ENCODE measurements around the gene PRIMA1. TPM values are rescaled to one million over a fixed set of nuclear protein-coding genes. Genes with fewer than 3 reads are reported as not detected.

Gene PRIMA1
- total and polyA plus RNA-seq, 9 of the 15 experiments (the other 6 are each of a cell fraction or from before 2014, with no cell fraction given), result not detected

Other genes starting within 250 kb of the PRIMA1 start
- not detected in 2 replicates for gene FAM181A, start 138.9 kb upstream of the PRIMA1 start, total RNA-seq (2014; rRNA removed)
- not detected in 2 replicates for gene FAM181A, start 138.9 kb upstream of the PRIMA1 start, total RNA-seq (2014; rRNA removed; fragmentation: Illumina TruSeq; extraction: Trizol)
- not detected in 2 replicates for gene FAM181A, start 138.9 kb upstream of the PRIMA1 start, total RNA-seq (2015; rRNA removed; fragmentation: Illumina TruSeq; extraction: Trizol)
- gene FAM181A, start 138.9 kb upstream of the PRIMA1 start, total RNA-seq (2021), result not detected in 2 replicates
- not detected in 2 replicates for gene FAM181A, start 138.9 kb upstream of the PRIMA1 start, polyA plus RNA-seq (2011; rRNA removed)
- gene FAM181A, start 138.9 kb upstream of the PRIMA1 start, polyA plus RNA-seq (2014; fragmentation: Illumina TruSeq; extraction: Trizol), result not detected in 2 replicates
- gene FAM181A, start 138.9 kb upstream of the PRIMA1 start, polyA plus RNA-seq (2014; fragmentation: Nextera tagmentation; extraction: Ambion mirVana), result not detected
- gene FAM181A, start 138.9 kb upstream of the PRIMA1 start, polyA plus RNA-seq (2014; rRNA removed), result not detected in 2 replicates
- gene ASB2, start 188.1 kb upstream of the PRIMA1 start, total RNA-seq (2014; rRNA removed), result not detected in 2 replicates
- not detected in 2 replicates for gene ASB2, start 188.1 kb upstream of the PRIMA1 start, total RNA-seq (2014; rRNA removed; fragmentation: Illumina TruSeq; extraction: Trizol)
- gene ASB2, start 188.1 kb upstream of the PRIMA1 start, total RNA-seq (2015; rRNA removed; fragmentation: Illumina TruSeq; extraction: Trizol), result not detected in 2 replicates
- gene ASB2, start 188.1 kb upstream of the PRIMA1 start, total RNA-seq (2021), result not detected in 2 replicates
- gene ASB2, start 188.1 kb upstream of the PRIMA1 start, polyA plus RNA-seq (2011; rRNA removed), result not detected in 2 replicates
- gene ASB2, start 188.1 kb upstream of the PRIMA1 start, polyA plus RNA-seq (2014; fragmentation: Illumina TruSeq; extraction: Trizol), result not detected in 2 replicates
- gene ASB2, start 188.1 kb upstream of the PRIMA1 start, polyA plus RNA-seq (2014; fragmentation: Nextera tagmentation; extraction: Ambion mirVana), result not detected
- not detected in 2 replicates for gene ASB2, start 188.1 kb upstream of the PRIMA1 start, polyA plus RNA-seq (2014; rRNA removed)
- gene CCDC197, start 208.8 kb upstream of the PRIMA1 start, total RNA-seq (2014; rRNA removed), result not detected in 2 replicates
- gene CCDC197, start 208.8 kb upstream of the PRIMA1 start, total RNA-seq (2014; rRNA removed; fragmentation: Illumina TruSeq; extraction: Trizol), result not detected in 2 replicates
- not detected in 2 replicates for gene CCDC197, start 208.8 kb upstream of the PRIMA1 start, total RNA-seq (2015; rRNA removed; fragmentation: Illumina TruSeq; extraction: Trizol)
- not detected in 2 replicates for gene CCDC197, start 208.8 kb upstream of the PRIMA1 start, total RNA-seq (2021)
- gene CCDC197, start 208.8 kb upstream of the PRIMA1 start, polyA plus RNA-seq (2011; rRNA removed), result not detected in 2 replicates
- not detected in 2 replicates for gene CCDC197, start 208.8 kb upstream of the PRIMA1 start, polyA plus RNA-seq (2014; fragmentation: Illumina TruSeq; extraction: Trizol)
- gene CCDC197, start 208.8 kb upstream of the PRIMA1 start, polyA plus RNA-seq (2014; fragmentation: Nextera tagmentation; extraction: Ambion mirVana), result not detected
- gene CCDC197, start 208.8 kb upstream of the PRIMA1 start, polyA plus RNA-seq (2014; rRNA removed), result not detected in 2 replicates
- 0.23 and 0.24 TPM in 2 replicates for gene OTUB2, start 237.9 kb upstream of the PRIMA1 start, total RNA-seq (2014; rRNA removed)
- 0.07 and 0.35 TPM in 2 replicates for gene OTUB2, start 237.9 kb upstream of the PRIMA1 start, total RNA-seq (2014; rRNA removed; fragmentation: Illumina TruSeq; extraction: Trizol)
- 0.11 and 0.15 TPM in 2 replicates for gene OTUB2, start 237.9 kb upstream of the PRIMA1 start, total RNA-seq (2015; rRNA removed; fragmentation: Illumina TruSeq; extraction: Trizol)
- 0.31 and 0.34 TPM in 2 replicates for gene OTUB2, start 237.9 kb upstream of the PRIMA1 start, total RNA-seq (2021)
- 0.11 and 0.20 TPM in 2 replicates for gene OTUB2, start 237.9 kb upstream of the PRIMA1 start, polyA plus RNA-seq (2011; rRNA removed)
- 0.15 and 0.21 TPM in 2 replicates for gene OTUB2, start 237.9 kb upstream of the PRIMA1 start, polyA plus RNA-seq (2014; fragmentation: Illumina TruSeq; extraction: Trizol)
- gene OTUB2, start 237.9 kb upstream of the PRIMA1 start, polyA plus RNA-seq (2014; fragmentation: Nextera tagmentation; extraction: Ambion mirVana), result under 1 TPM; 0.01 to 0.08 TPM
- gene OTUB2, start 237.9 kb upstream of the PRIMA1 start, polyA plus RNA-seq (2014; rRNA removed), result 0.08 and 0.26 TPM in 2 replicates